Fibroblast of mammary gland (primary cell): ENCODE measurements around the gene TTC9.

Experiments used
- DNase-seq: peaks from one replicate; pipeline ENCODE4 v3.0.0-alpha.2; 2010; ENCODE audit warnings: low read depth
- H3K4me3 ChIP-seq: 2 replicates; pipeline ENCODE4 v1.5.1; 2011; ENCODE audit warnings: low read depth, mild to moderate bottlenecking, low read length, moderate library complexity; ENCODE audit not compliant: control insufficient read depth
- TF ChIP-seq, protein P1 (sequence below): conservative IDR thresholded peaks from 2 replicates; pipeline ENCODE4 v1.5.1; 2011; ENCODE audit warnings: low read depth, low read length, inconsistent platforms; ENCODE audit not compliant: control insufficient read depth, insufficient read depth

The TTC9 gene

DNA sequence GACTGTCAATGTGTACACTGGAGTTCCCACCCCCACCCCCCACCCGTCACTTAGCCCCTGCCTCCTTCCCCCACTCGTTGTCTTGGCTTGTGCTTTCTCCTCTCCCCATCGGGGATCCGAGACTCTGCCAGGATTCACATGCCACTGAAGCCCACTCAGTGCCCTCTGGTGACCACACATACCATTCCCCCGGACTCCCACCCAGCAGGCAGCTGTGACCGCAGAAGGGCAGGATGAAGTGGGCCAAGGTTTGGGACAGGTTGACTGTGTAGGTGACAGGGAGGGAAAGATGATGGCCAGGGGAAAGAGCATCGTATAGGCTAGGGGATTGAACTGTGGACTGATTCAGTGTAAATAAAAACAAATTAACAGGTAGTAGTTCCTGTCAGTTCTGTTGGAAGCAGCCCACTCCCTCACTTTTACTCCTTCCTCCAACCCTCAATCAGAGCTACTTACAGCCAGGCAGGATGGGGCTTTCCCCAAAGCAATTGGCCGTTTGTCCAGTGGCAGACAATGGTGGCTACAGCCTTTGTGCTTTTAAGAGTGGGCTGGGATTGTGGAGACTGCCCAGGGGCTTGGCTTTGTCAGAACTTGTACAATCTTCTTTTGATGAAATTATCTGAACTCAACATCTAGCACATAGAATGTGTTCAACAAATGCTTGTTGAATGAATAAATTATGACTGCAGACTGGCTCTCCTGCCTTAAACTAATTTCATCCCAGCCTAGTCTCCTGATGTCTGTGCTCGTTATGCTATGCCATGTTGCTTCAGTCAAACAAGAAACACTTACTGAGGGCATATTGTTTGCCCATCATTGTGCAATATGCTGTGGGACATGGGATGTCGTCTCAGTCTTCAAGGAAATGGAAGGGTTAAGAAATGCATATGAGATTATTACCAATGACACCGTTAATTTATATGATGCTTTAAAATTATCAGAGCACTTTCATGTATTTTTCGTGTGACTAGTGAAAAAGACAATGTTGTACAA is 30.2 kb downstream of the TTC9 start:
- DNase-seq: no peak
- no peak overlapping the region for H3K4me3 ChIP-seq

DNA sequence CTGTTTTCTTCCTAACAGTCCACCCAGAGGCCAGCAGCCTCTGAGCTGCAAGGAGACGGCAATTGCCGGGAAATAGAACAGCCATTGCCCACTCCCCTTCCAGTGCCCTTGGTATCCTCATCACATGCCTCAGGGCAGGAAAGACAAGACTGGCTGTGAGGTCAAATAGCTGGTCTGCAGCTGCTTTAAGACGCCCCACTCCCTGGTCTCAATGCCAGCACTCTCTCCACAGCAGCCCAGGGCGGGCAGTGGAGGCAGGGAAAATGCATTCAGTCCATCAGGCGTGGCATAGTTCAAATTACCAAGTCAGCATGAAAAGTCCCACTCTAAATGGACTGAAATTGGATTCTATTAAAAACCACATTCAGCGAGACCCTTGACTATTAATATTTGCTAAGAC is 35.6 kb downstream of the TTC9 start:
- H3K4me3 ChIP-seq: no peak overlapping the region
- DNase-seq: no peak
- TF ChIP-seq, protein P1, sequence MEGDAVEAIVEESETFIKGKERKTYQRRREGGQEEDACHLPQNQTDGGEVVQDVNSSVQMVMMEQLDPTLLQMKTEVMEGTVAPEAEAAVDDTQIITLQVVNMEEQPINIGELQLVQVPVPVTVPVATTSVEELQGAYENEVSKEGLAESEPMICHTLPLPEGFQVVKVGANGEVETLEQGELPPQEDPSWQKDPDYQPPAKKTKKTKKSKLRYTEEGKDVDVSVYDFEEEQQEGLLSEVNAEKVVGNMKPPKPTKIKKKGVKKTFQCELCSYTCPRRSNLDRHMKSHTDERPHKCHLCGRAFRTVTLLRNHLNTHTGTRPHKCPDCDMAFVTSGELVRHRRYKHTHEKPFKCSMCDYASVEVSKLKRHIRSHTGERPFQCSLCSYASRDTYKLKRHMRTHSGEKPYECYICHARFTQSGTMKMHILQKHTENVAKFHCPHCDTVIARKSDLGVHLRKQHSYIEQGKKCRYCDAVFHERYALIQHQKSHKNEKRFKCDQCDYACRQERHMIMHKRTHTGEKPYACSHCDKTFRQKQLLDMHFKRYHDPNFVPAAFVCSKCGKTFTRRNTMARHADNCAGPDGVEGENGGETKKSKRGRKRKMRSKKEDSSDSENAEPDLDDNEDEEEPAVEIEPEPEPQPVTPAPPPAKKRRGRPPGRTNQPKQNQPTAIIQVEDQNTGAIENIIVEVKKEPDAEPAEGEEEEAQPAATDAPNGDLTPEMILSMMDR: no peak

More for the DNA sequence above, 30.2 kb downstream of the TTC9 start:
- TF ChIP-seq, protein P1: no peak

DNA sequence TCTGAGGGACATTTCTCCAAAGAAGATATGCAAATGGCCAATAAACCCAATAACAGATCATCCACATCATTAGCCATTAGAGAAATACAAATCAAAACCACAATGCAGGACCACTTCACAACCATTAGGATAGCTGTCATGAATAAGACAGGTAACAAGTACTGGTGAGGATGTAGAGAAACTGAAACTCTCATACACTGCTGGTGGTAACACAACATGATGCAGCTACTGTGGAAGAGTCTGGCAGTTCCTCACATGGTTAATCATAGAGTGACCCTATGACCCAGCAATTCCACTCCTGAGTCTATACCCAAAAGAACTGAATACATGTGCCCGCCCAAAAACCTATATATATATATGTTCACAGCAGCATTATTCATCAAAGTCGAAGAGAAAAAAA is 39.0 kb downstream of the TTC9 start:
- TF ChIP-seq, protein P1: no peak
- no peak overlapping the region for H3K4me3 ChIP-seq
- DNase-seq: no peak

DNA sequence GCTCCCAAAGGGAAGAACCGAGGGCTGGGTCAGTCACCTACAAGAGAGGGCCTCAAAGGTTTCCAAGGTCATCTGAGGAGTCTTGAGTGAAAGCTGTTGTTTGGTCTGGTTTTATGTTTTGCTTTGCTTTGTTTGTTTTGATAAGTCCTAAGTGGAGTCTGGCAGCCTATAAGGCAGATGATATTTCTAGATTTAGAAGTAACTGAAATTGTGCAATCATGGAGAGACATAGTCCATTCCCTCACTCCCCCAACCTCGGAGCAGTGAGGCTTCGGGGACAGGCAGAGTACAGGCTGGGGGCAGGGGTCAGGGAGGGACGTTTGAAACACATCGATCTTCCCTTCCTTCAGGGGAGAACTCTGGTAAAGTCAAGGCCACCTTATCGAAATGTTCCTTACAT is 42.3 kb downstream of the TTC9 start:
- no peak for DNase-seq
- no peak overlapping the region for H3K4me3 ChIP-seq
- TF ChIP-seq, protein P1: no peak

DNA sequence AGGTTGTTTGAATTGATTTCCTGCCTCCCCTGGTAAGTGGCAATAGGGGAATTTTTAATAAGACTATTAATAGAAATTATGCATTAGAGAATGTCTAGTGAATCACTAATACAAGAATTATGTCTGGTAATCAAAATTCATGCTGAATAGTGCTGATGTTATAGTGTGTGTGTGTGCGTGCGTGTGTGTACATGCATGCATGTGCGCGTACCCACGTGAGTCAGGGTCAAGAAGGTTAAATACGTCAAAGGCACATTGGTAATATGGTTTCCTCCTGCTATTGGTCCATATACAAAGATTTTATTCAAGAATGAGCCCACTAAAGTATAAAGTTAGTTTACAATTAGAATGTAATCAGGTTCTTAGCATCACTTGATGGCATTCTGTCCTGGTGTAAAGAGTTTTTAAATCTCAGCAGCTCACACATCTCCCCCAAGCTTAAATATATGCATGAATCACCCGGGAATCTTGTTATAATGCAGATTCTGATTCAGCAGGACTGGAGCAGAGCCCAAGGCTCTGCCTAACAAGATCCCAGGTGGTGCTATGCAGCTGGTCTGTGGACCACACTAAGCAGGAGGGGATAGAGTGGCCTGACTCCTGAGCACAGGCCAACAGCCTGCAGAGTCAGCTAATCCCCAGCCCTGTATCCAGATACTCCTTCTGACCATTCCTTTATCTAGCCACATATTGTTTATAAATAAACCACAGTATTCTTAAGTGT is 43.9 kb downstream of the TTC9 start:
- peak; percentile 25 for DNase-seq
- TF ChIP-seq, protein P1: no peak
- no peak overlapping the region for H3K4me3 ChIP-seq

DNA sequence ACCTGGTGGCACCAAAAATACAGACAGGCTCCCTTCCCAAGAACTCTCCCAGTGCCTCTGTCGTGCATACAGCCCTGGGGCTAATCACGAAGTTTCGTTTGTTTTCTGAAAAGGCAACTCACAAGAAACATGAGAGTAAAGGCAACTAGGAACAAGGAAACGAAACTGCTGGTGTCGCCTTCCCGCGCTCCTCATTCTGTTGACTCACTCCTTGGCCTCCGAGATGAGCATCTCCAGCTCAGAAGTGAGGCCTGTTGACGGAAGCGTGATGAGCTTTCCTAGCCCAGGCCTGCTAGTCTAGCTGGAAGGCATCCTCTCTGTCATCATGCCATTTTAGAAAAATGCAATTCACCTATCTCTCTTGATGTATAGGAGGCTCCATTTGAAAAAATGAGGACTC is 50.5 kb downstream of the TTC9 start:
- TF ChIP-seq, protein P1: no peak
- no peak for DNase-seq
- no peak overlapping the region for H3K4me3 ChIP-seq
